NAMALWA (cell line): ENCODE results near the gene PLEKHA5.

ENCODE experiments used
- DNase-seq: peaks from one replicate; pipeline ENCODE4 v3.0.0-alpha.2; 2015; ENCODE audit warnings: low spot score

The PLEKHA5 gene

DNA sequence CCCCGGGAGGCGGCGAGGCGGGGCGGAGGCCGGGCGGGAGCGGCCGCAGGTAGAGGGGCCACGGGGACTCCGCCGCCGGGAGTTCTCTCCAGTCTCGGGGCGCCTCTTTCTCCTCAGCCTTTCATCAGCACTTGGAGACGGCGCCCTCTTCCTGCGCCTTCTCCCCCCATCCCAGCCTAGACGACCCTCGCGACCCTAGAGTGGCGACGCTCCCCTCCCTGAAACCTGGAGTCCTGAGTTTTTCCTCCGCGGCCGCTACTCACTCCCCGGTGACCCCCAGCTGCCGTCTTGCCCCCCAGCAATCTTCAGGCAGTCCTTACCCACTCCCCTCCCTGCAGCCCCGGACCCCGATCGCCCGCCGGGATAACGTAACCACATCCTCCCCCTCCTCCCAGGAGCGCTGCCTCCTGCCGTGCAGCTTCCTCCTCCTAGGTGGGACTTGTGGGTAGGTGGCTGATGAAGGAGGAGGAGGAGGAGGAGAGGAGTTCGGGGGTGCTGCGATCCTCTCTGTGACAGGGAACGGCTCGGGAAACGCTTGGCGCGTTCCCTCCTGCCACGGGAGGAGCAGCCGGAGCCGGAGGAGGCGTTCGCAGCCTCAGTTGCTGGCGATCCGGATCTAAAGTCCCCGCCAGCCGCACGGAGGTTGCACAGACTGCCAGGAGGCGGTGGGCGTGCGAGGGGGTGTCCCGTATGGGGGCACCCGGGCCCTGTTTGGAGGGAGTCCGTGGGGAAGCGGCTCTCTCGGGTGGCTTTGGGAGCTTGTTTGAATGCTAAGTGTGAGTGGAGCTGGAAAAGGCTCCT is 891 bp downstream of the PLEKHA5 start:
- DNase-seq: no peak

DNA sequence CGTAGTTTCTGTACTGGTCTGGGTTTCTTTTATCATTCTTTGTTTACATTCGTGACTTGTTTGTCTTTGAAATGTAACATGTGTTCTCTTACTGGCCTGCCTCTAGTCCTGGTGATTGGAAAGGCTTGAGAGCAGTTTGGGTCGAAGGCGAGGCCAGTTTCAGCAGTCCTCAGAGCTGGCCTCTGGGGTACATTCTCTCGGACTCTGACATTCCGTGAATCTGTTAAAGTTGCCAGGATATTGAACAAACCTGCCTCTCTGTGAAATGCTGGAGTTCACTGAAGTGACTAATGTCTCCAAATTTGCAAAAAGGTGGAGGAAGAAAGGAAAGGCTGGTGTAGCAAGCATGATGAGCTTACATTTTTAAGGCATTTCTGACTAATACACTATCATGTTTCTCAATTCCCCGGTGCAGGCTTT is 1.5 kb downstream of the PLEKHA5 start:
- no peak for DNase-seq

DNA sequence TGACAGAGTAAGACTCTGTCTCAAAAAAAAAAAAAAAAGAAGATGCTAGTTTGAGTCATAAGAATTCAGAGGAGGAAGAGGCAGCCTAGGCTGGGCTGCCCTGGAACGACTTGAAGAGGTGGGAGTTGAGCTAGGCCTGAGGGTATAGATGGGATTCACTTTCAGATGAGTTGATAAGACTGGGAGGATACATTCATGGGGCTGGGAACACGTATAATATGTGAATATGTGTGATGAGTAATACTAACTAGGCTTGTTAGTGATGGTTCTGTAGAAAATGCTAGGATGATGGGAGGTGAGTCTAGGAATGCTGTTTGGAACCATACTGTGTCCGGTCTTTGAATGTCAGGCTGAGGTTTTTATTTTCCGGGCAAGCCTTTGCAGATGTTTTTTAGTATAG is 9.0 kb downstream of the PLEKHA5 start:
- DNase-seq: no peak

DNA sequence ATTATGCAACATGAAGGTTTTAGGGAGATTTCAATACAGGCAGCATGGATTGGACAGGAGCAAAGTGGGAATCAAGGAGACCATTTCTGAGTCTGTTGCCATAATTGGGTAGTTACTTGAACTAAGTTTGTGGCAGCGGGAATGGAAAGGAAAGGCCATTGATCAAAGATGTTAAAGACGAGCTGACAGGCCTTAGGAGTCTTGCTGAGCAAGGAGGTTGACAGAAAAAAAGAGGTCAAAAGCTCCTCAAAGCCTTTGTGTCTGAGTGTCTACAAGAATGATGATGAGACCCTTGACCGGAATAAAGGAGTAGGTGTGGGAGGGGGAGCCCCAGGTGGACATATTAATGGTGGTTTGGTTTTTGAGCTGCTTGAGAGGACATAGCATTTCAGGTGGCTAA is 9.4 kb downstream of the PLEKHA5 start:
- DNase-seq: no peak

DNA sequence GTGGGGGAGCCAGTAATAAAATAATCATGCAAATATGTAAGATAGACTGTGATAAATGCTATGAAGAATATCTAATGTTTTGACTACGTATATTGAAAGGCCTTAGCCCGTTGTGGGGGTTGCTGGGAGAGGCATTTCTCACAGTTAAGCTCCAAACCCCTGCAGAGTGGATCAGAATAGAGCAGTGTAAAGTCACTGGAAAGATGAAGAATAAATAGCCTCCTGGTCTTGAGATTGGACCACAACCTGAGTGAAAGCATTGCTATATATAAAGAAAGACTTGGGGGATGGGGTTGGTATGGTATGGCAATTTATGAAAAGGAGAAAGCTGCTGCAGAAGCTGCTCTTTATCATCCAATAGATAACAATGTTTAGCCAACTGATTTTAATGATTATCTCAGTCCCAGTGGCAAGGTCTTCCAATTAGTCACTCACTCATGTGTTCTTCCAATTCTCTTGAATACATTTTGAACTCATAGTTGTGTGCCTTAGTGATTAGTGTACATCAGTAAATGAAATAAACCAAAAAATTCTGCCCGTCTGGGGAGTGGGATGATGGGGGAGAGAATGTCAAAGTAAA is 10.2 kb downstream of the PLEKHA5 start:
- no peak for DNase-seq

DNA sequence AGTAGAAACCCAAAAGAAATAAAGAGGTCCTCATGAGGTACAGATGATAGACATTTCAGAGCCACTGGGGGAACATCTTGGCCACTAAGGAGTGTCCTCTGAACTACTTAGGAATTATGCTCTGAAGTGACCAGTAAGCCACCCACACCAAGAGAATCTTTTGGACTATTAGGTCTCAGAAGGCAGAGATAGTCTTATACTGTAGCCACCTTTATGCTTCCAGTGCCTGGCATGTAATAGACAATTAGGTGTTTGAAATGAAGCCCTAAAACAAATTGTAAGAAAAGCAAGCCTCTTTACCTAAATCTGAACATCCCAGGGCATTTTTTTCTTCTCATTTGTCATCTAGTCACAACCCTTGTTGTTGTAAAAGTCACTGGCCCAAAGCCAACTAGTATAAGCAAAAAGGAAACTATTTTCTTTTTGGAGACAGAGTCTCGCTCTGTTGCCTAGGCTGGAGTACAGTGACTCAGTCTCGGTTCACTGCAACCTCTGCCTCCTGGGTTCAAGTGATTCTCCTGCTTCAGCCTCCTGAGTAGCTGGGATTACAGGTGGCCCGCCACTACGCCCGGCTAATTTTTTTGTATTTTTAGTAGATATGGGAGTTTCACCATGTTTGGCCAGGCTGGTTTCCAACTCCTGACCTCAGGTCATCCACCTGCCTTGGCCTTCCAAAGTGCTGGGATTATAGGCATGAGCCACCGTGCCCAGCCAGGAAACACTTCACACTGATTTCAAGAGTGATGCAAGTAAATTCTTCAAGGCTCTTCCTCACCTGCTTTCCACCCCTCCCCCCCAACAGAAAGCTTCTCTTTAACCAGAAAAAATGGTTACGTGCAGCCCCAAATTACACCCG is 11.1 kb downstream of the PLEKHA5 start:
- DNase-seq: no peak

DNA sequence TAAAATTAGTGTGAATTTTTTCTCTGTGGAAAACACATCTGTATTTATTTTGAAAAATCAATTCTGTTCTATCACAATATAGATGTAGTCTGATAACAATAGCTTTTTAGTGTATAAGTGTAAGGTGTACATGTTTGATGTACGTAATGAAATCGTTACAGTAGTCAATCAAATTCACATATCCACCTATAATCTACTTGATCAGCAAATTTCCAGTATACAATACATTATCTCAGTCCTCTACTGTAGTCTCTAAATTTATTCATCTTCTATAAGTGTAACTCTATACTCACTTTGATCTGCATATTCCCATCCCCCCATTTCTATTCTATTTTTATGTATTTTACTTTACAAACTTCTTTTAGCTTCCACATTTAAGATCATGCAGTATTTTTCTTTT is 13.0 kb downstream of the PLEKHA5 start:
- DNase-seq: no peak

DNA sequence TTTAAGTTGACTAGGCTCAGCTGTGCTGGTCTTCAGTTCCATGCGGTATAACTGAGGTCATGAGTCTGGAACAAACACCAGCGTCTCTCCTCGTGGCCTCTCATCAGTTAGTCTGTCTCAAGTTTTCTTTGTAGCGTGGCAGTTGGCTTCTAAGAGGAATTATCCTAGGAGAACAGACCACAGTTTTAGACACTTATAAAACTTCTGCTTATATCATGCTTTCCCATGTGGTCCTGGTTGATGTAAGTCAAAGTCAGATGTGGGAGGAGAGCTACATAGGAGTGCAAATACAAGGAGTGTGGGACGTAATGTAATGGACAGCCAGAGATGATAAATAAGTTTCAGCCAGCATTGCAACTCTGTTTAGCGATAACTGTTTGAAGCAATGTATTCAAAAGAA is 14.8 kb downstream of the PLEKHA5 start:
- no peak for DNase-seq

DNA sequence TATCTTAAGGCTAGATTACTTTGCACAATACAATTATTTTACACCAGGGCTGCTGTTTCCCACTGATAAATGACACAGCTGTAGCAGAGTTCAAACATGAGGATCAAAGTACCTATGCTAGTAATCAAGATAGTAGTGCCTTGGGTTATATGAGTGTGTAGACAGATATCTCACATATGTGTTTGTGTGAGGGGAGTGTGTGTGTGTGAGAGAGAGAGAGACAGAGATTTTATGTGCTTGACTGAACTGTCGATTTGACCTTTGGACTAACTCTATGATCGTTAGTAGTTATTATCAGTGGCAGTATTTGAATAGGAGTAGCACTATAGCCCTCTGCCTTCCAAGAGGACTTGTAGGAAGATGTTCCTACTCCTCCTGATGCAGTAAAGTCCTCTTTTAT is 15.5 kb downstream of the PLEKHA5 start:
- no peak for DNase-seq

DNA sequence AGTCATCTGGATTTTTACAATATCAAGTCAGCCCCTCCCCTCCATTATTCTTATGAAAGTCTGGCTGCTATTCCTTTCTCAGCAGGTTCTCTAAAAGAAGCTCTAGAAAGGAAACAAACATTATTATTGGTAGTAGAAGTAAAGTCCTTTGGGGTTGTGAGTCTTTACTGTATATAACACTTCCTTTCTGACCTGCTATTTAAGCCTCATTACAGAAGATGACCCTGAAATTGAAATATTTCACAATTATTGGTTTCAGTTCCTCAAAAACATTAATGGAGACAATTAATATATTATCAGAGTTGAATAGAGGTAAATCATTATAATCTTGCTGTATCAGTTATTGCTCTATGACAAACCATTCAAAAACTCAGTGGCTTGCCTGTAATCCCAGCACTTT is 19.3 kb downstream of the PLEKHA5 start:
- peak; percentile 8 for DNase-seq

DNA sequence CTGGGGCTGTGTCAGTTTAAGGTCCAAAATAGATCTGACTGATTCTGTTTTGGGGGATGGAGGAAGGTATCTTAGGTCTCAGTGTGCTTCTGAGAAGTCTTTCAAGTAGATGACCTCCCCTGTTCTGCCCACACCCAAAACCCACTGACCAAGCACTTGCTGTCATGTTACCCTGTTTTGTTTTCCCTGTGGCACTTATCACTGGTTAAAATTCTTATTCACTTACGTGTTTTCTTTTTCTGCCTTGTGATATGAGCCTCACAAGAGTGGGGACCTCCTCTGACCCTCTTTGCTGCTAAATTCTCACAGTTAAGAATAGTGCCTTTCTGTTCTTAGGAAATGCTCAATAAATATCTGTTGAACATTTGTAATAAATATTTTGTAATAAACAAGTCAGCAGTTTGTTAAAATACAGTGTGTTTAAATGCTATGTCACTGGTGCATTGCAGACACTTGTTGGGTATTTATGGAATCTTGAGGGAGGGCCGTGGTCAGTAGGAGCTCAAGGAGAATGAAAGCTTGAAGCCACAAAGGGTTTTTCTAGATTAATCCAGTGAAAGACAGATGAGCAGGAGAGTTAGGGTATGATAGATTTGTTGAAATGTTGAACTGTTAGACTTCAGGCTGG is 20.9 kb downstream of the PLEKHA5 start:
- no peak for DNase-seq

DNA sequence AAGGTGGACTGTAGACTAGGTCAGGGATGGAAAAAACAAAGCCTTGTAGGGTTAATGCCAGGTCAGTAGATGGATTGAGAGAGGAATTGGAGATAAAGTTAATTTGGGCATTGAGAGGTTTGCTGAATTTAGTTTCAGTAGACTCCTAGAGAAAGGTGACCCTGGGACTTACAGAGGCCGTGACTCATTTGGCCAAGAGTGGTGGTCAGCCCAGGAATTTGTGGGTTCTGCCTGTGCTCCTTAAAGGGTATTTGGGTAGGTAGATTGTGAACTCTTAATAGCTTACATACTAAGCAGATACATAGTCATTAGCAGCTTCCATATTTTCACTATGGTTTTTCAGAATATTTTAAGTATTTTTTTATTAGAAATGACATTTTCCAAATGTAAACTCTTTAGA is 21.8 kb downstream of the PLEKHA5 start:
- DNase-seq: no peak

DNA sequence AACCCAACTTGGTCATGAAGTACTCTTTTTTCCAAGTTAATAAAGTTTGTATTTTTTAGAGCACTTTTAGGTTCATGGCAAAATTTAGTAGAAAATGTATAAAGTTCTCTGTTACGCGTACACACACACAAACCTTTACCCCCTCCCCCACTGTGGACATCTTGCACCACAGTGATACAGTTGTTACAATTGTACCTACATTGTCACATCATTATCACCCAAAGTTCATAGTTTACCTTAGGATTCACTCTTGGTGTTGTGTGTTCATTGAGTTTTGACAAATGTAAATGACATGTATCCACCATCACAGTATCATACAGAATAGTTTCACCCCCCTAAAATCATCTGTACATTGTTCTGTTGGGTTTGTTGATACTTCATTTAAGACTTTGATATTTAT is 23.9 kb downstream of the PLEKHA5 start:
- DNase-seq: no peak

DNA sequence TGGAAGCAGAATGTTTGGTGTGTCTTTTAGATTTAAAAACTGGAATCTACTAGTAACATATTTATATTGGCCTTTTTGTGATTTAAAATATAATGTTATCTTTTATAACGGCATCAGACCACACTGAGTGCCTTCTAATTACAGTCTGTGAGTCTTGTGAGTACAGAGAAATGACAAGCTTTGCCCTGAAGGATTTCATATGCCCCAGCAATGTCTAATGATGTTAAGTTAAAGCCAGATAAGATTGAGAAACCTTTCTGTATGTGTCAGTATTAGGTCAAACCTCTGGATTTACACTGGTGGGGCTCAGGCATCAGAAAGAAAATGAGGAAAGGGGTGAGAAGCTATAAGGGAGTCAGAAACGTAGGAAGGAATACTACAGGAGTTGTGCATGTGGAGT is 25.2 kb downstream of the PLEKHA5 start:
- no peak for DNase-seq

DNA sequence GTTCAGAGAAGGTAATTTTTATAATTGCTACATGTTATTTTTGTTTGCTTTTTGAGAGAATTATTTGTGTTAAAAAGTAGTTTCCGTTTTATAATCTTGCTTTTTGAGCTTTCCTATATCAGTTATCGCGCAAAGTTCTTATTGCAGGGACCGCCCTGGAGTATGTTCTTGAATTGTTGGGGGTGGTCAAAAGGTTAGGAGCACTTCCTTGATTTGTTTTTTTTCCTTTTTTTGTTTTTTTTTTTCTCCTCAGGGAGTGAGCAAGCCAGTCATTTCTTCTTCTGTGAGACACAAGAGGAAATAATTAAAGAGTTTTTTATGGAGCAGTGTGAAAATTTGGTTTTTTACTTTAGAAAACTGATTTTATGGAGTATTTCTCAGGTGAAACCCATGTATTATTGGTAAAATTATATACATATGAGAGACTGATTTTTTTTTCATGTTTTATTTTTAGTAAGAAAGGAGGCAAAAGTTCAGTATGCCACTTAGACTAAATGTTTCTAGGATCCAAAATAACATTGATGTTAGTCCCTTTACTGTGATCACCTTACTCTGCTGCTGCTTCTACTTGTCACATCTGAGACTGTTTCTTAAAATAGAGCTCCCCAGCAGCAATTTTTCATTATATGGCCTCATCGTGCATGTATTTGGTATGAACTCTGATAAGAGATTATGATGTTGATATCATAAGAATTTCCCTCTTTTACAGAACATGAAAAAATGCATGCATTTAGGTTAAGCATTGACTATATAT is 26.6 kb downstream of the PLEKHA5 start:
- no peak for DNase-seq

DNA sequence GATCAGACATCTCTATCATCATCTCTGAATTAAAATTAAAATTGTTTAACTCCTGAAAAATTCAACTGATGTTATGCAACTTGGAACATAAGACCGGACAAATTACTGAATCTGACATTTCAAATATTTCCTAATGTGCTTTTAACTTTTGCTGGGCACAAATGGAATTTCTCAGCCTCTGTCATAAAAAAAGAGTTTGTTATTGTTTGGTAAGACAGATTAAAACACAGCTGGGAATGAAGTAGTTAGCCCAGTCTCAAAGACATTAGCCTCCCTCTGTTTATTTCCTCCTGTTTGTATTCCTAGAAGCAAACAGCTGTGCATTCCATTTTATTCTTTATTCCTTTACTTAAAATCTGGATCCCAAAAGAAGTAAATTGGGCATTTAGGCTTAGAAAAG is 29.4 kb downstream of the PLEKHA5 start:
- no peak for DNase-seq

DNA sequence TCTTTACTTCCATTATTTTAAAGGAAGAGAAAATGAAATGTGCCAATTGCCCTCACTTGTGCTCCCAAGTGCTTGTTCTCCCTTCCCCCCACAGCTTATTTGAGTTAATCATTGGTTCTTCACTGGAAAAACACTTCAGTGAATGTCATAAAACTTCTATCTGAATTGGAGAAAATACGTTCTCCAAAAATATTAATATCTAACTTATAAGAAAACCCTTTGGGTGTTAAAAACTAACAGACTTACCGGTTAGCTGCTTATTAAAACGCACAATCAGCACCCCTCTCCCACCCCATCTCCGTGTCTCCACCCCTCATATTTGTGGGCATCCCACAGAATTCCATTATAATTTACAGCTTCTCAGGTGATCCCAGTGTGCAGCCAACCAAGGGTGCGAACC is 31.7 kb downstream of the PLEKHA5 start:
- DNase-seq: no peak

DNA sequence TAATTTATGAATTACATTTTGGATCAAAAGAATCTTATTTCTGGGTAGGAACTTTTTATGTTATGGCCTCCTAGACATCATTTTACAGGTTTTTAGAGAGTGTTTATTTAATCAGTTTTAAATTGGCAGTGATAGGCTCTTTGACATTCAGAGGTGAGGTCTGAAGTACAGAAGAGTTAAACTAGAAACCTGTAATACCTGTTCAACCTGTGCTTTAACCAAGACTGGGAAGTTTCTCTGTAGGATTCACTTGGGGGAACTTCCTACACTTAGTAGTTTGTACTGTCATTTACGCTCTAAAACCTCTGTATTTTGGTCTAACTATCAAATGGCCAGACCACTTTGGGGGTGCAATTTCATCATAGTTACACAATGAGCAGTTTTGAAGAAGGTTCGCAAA is 35.9 kb downstream of the PLEKHA5 start:
- no peak for DNase-seq

DNA sequence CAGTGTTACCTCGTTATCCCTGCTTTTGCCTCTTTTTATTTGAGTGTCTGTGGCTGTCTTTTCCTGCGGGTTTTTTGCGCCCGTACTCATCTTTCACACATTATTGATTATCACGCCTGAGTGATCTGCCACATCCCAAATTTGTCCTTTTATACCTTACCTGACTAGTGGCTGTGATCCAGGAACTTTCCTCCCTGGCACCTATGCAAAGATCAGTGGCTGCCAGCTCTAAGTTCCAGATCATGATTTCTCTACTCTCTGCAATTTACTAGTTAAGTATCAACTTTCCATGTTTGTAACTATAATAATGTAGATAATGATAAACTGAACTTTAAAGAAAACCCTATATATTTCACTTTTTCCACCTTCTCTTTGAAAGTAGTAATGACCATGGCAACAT is 36.9 kb downstream of the PLEKHA5 start:
- DNase-seq: no peak

DNA sequence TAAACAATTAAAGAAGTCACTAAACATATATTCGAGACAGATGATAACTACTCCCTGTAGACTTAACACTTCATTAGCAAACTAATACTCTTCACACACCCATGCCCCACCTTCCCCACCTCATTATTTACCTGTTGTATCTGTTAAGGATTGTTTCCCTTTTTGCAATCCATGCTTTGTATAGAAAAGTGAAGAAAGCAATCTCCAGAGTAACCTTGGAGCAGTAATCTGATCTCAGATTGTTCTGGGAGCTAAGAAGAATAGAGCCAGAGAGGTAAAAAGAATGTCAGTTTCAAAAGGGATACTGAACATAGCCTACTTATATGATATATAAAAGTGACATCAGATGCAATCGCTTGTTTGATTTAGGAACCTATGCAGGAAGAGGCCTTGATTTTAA is 37.4 kb downstream of the PLEKHA5 start:
- DNase-seq: no peak

DNA sequence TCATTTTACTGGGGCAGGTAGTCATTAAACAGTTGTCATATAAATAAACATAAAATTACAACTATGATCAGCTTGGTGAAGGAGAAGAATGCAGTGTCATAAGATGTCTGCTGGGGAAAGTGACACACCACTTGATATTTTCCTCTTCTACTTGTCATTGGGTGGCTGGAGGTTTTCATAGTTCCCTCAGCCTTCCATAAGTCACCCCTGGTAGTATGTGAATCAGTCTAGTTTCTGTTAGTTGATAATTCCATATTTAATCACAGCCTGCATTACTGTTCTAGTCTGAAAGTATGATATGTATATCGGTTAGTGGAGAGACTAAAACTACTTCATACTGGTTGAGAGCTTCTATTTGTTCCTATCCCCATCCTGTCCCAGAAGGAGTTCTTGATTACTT is 38.2 kb downstream of the PLEKHA5 start:
- DNase-seq: no peak

DNA sequence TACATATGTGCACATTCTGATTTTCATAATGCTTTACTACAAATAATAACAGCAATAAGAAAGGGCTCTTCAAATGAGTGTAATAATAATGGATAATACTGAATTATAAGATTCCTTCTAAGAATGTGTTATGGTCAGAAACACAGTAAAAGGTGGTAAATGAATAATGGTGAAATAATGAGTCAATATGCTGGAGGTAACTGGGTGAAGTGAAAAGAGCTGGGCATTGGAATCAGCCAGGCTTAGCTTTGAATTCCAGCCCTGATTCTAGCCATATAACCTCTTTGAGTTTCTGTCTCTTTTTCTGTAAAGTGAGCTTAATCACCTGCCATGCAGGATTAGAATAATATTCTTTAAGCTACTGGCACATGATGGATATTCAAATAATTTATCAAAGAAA is 39.1 kb downstream of the PLEKHA5 start:
- DNase-seq: no peak
